WTC11 (cell line): Measurements from ENCODE around the gene UBE3A.

Experiments used
- CBFB ChIP-seq: sonication (generic); formaldehyde crosslinking; IDR thresholded peaks from 2 replicates; pipeline ENCODE4 v1.8.1; 2022; ENCODE audit warnings: mild to moderate bottlenecking, low read depth, missing genetic modification reagents
- CTCF ChIP-seq: fragments of 200-600 bp; IDR thresholded peaks from 2 replicates; pipeline ENCODE4 v1.8.0; 2022; ENCODE audit warnings: antibody characterized with exemption
- GABPB1 ChIP-seq: sonication (generic); formaldehyde crosslinking; IDR thresholded peaks from 2 replicates; pipeline ENCODE4 v1.8.1; 2023; ENCODE audit warnings: mild to moderate bottlenecking, missing genetic modification reagents
- JUN ChIP-seq: sonication (generic); formaldehyde crosslinking; IDR thresholded peaks from 2 replicates; pipeline ENCODE4 v1.8.0; 2023; ENCODE audit warnings: mild to moderate bottlenecking, missing genetic modification reagents
- SMAD3 ChIP-seq: sonication (generic); formaldehyde crosslinking; IDR thresholded peaks from 2 replicates; pipeline ENCODE4 v1.8.0; 2022; ENCODE audit warnings: missing genetic modification reagents, mild to moderate bottlenecking, borderline replicate concordance
- ZBTB21 ChIP-seq: sonication (generic); formaldehyde crosslinking; IDR thresholded peaks from 2 replicates; pipeline ENCODE4 v1.8.1; 2023; ENCODE audit warnings: mild to moderate bottlenecking, missing genetic modification reagents, borderline replicate concordance
- TF ChIP-seq, protein P1 (sequence below): sonication (generic); formaldehyde crosslinking; IDR thresholded peaks from 2 replicates; pipeline ENCODE4 v1.8.0; 2022; ENCODE audit warnings: mild to moderate bottlenecking, missing genetic modification reagents
- TF ChIP-seq, protein P2 (sequence below): sonication (generic); formaldehyde crosslinking; IDR thresholded peaks from 2 replicates; pipeline ENCODE4 v1.8.1; 2023; ENCODE audit warnings: mild to moderate bottlenecking, missing genetic modification reagents, moderate library complexity
- TF ChIP-seq, protein P3 (sequence below): sonication (generic); formaldehyde crosslinking; IDR thresholded peaks from 2 replicates; pipeline ENCODE4 v1.8.1; 2022; ENCODE audit warnings: low read depth, missing genetic modification reagents, borderline replicate concordance
- TF ChIP-seq, protein P4 (sequence below): sonication (generic); formaldehyde crosslinking; IDR thresholded peaks from 2 replicates; pipeline ENCODE4 v1.8.0; 2022; ENCODE audit warnings: mild to moderate bottlenecking, missing genetic modification reagents

- no peak for TF ChIP-seq CTCF
- TF ChIP-seq ZBTB21 (CRISPR knock-in tag), result no peak
- TF ChIP-seq, protein P1, sequence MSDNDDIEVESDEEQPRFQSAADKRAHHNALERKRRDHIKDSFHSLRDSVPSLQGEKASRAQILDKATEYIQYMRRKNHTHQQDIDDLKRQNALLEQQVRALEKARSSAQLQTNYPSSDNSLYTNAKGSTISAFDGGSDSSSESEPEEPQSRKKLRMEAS, result no peak
- TF ChIP-seq, protein P2, sequence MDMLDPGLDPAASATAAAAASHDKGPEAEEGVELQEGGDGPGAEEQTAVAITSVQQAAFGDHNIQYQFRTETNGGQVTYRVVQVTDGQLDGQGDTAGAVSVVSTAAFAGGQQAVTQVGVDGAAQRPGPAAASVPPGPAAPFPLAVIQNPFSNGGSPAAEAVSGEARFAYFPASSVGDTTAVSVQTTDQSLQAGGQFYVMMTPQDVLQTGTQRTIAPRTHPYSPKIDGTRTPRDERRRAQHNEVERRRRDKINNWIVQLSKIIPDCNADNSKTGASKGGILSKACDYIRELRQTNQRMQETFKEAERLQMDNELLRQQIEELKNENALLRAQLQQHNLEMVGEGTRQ, result no peak
- TF ChIP-seq CBFB (CRISPR knock-in tag), result no peak
- no peak for TF ChIP-seq SMAD3
- TF ChIP-seq, protein P3, sequence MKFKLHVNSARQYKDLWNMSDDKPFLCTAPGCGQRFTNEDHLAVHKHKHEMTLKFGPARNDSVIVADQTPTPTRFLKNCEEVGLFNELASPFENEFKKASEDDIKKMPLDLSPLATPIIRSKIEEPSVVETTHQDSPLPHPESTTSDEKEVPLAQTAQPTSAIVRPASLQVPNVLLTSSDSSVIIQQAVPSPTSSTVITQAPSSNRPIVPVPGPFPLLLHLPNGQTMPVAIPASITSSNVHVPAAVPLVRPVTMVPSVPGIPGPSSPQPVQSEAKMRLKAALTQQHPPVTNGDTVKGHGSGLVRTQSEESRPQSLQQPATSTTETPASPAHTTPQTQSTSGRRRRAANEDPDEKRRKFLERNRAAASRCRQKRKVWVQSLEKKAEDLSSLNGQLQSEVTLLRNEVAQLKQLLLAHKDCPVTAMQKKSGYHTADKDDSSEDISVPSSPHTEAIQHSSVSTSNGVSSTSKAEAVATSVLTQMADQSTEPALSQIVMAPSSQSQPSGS, result no peak
- no peak for TF ChIP-seq JUN (CRISPR knock-in tag)
- TF ChIP-seq, protein P4, sequence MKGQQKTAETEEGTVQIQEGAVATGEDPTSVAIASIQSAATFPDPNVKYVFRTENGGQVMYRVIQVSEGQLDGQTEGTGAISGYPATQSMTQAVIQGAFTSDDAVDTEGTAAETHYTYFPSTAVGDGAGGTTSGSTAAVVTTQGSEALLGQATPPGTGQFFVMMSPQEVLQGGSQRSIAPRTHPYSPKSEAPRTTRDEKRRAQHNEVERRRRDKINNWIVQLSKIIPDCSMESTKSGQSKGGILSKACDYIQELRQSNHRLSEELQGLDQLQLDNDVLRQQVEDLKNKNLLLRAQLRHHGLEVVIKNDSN (CRISPR knock-in tag), result no peak
- no peak for TF ChIP-seq GABPB1 (CRISPR knock-in tag)
These were observed 92.9 kb downstream of the UBE3A start for GRCh38 chr15:25345943-25346342.
